ENCODE results near the gene SBSN. TPM values are rescaled to one million over a fixed set of nuclear protein-coding genes. Genes with fewer than 3 reads are reported as not detected.

SBSN gene
- total RNA-seq, 1 donor from 2014 or later: 0.18 TPM

DNA sequence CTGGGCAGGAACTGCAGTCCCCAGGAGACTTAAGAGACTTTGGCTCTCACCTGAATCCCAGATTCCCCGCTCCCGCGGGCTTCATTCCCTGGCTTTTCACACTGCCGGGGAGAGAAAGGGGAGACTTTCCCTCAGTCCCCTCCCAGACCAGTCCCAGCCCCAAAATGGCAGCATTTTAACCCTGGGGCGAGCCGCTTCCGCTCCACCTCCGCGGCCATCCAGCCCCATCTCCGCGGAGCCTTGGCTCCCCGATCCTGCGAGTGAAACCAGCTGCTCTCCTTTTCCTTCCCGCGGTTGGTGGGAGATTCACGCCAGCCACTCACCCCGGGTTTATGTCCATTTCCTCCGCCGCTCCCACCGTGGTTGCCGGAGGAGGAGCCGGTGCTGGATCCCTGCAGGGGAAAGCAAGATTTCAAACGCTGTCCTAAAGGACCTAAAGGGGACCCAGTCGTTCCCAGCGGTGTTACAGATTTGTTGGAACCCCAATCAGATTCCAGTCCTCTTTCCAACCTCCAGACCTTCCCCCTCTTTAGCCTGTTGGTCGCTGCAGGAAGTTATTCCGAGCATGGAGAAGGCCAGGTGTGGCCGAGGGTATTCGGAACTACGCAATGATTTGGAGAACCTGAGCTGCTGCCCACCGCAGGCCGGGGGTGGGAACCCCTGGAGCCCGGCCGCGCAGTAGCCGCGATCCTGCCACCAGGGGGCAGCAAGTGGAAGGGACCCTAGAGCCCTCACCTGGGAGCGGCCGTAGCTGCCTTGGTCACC, 18.1 kb downstream of the SBSN start:
- Histone ChIP-seq H3K27me3 (ENCODE audit: insufficient read depth, low read length) (peaks cover 62% of the 10 kb centered on the region), H3K79me2 (ENCODE audit: insufficient read depth, low read length) (no peaks in the 10 kb centered on the region), H3K9ac (ENCODE audit: low read length) (no peak overlapping the region), H2AFZ (ENCODE audit: low read depth, low read length) (peak overlapping the region; percentile 20), H3K9me3 (ENCODE audit: insufficient read depth, low read depth, low read length) (no peaks in the 10 kb centered on the region), H3K4me2 (ENCODE audit: low read length) (peak overlapping the region; percentile 70), H4K20me1 (ENCODE audit: insufficient read depth, low read length) (no peaks in the 10 kb centered on the region), H3K4me1 (ENCODE audit: insufficient read depth, low read length) (no peaks in the 10 kb centered on the region), H3K36me3 (ENCODE audit: insufficient read depth, low read length) (no peaks in the 10 kb centered on the region), H3K4me3 (ENCODE audit: insufficient read depth, low read depth, low read length) (no peak overlapping the region), H3K27ac (ENCODE audit: low read depth, low read length) (no peak overlapping the region)
- Mint-ChIP-seq H3K9me3 (ENCODE audit: unreplicated experiment) (no peaks in the 10 kb centered on the region), H3K27me3 (ENCODE audit: low read depth, unreplicated experiment) (peaks cover 13% of the 10 kb centered on the region), H3K36me3 (ENCODE audit: low read depth, unreplicated experiment) (peaks cover 9% of the 10 kb centered on the region), H3K27ac (ENCODE audit: unreplicated experiment) (peak overlapping the region; percentile 91), H3K4me3 (ENCODE audit: unreplicated experiment) (peak overlapping the region; percentile 89), H3K4me1 (ENCODE audit: low read depth, unreplicated experiment) (peaks cover 6% of the 10 kb centered on the region)
- TF ChIP-seq, protein P1, sequence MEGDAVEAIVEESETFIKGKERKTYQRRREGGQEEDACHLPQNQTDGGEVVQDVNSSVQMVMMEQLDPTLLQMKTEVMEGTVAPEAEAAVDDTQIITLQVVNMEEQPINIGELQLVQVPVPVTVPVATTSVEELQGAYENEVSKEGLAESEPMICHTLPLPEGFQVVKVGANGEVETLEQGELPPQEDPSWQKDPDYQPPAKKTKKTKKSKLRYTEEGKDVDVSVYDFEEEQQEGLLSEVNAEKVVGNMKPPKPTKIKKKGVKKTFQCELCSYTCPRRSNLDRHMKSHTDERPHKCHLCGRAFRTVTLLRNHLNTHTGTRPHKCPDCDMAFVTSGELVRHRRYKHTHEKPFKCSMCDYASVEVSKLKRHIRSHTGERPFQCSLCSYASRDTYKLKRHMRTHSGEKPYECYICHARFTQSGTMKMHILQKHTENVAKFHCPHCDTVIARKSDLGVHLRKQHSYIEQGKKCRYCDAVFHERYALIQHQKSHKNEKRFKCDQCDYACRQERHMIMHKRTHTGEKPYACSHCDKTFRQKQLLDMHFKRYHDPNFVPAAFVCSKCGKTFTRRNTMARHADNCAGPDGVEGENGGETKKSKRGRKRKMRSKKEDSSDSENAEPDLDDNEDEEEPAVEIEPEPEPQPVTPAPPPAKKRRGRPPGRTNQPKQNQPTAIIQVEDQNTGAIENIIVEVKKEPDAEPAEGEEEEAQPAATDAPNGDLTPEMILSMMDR (IDR thresholded peaks at IDR 0.05; ENCODE audit: insufficient read depth, low read depth, low read length): peak; percentile 50
- TF ChIP-seq EZH2 (IDR thresholded peaks at IDR 0.05; ENCODE audit: insufficient read depth, low read length): no peak
- DNase-seq (ENCODE audit: low read depth) (no peak), FAIRE-seq (no peak)

- no peak overlapping the region for H3K27ac ChIP-seq (ENCODE audit: low read depth, low read length)
- no peak overlapping the region for H3K9ac ChIP-seq (ENCODE audit: low read length)
- H4K20me1 ChIP-seq (ENCODE audit: insufficient read depth, low read length): no peaks in the 10 kb centered on the region
- peaks cover 62% of the 10 kb centered on the region for H3K27me3 ChIP-seq (ENCODE audit: insufficient read depth, low read length)
- Mint-ChIP-seq H3K4me3 (ENCODE audit: unreplicated experiment) (peak overlapping the region; percentile 89), H3K27me3 (ENCODE audit: low read depth, unreplicated experiment) (peaks cover 11% of the 10 kb centered on the region), H3K4me1 (ENCODE audit: low read depth, unreplicated experiment) (peaks cover 6% of the 10 kb centered on the region), H3K9me3 (ENCODE audit: unreplicated experiment) (no peaks in the 10 kb centered on the region), H3K27ac (ENCODE audit: unreplicated experiment) (peak overlapping the region; percentile 82), H3K36me3 (ENCODE audit: low read depth, unreplicated experiment) (peaks cover 9% of the 10 kb centered on the region)
- DNase-seq (ENCODE audit: low read depth) (no peak), FAIRE-seq (no peak)
- TF ChIP-seq, protein P1 (IDR thresholded peaks at IDR 0.05; ENCODE audit: insufficient read depth, low read depth, low read length): no peak
- no peak for TF ChIP-seq EZH2 (IDR thresholded peaks at IDR 0.05; ENCODE audit: insufficient read depth, low read length)
- H3K9me3 ChIP-seq (ENCODE audit: insufficient read depth, low read depth, low read length): no peaks in the 10 kb centered on the region
- H3K36me3 ChIP-seq (ENCODE audit: insufficient read depth, low read length): no peaks in the 10 kb centered on the region
- H3K4me1 ChIP-seq (ENCODE audit: insufficient read depth, low read length): no peaks in the 10 kb centered on the region
- no peak overlapping the region for H2AFZ ChIP-seq (ENCODE audit: low read depth, low read length)
- no peaks in the 10 kb centered on the region for H3K79me2 ChIP-seq (ENCODE audit: insufficient read depth, low read length)
- H3K4me3 ChIP-seq (ENCODE audit: insufficient read depth, low read depth, low read length): no peak overlapping the region
- no peak overlapping the region for H3K4me2 ChIP-seq (ENCODE audit: low read length)
These were observed 19.0 kb downstream of the SBSN start for GRCh38 chr19:35509018-35509652.

DNA sequence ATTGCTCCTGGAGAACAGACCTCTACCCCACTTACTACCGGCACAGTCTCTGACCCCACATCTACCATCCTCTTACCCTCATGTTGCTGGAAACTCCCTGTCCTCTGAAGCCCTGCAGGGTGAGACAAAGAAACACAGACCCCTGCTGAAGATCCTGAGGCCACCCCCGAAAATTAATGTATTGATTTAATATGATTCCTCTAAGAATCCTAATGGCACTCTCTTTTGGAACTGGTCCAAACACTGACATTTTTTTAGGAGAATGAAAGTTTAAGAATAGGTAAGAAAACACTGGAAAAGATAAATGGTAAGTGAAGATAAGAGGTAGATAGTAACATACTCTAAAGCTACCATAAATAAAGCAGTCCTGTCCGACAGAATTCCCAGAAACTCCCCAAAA, 20.0 kb downstream of the SBSN start:
- Histone ChIP-seq H3K36me3 (ENCODE audit: insufficient read depth, low read length) (no peaks in the 10 kb centered on the region), H3K27ac (ENCODE audit: low read depth, low read length) (no peak overlapping the region), H3K4me2 (ENCODE audit: low read length) (no peak overlapping the region), H3K79me2 (ENCODE audit: insufficient read depth, low read length) (no peaks in the 10 kb centered on the region), H3K4me1 (ENCODE audit: insufficient read depth, low read length) (no peaks in the 10 kb centered on the region), H3K9ac (ENCODE audit: low read length) (no peak overlapping the region), H4K20me1 (ENCODE audit: insufficient read depth, low read length) (no peaks in the 10 kb centered on the region), H3K27me3 (ENCODE audit: insufficient read depth, low read length) (peaks cover 58% of the 10 kb centered on the region), H2AFZ (ENCODE audit: low read depth, low read length) (no peak overlapping the region), H3K9me3 (ENCODE audit: insufficient read depth, low read depth, low read length) (no peaks in the 10 kb centered on the region), H3K4me3 (ENCODE audit: insufficient read depth, low read depth, low read length) (no peak overlapping the region)
- Mint-ChIP-seq H3K9me3 (ENCODE audit: unreplicated experiment) (no peaks in the 10 kb centered on the region), H3K36me3 (ENCODE audit: low read depth, unreplicated experiment) (peaks cover 10% of the 10 kb centered on the region), H3K4me3 (ENCODE audit: unreplicated experiment) (peak overlapping the region; percentile 89), H3K4me1 (ENCODE audit: low read depth, unreplicated experiment) (peaks cover 6% of the 10 kb centered on the region), H3K27ac (ENCODE audit: unreplicated experiment) (no peak overlapping the region), H3K27me3 (ENCODE audit: low read depth, unreplicated experiment) (peaks cover 10% of the 10 kb centered on the region)
- no peak for FAIRE-seq
- DNase-seq (ENCODE audit: low read depth): no peak
- TF ChIP-seq EZH2 (IDR thresholded peaks at IDR 0.05; ENCODE audit: insufficient read depth, low read length): no peak
- TF ChIP-seq, protein P1 (IDR thresholded peaks at IDR 0.05; ENCODE audit: insufficient read depth, low read depth, low read length): no peak
